Rectal smooth muscle tissue (tissue), 1 donor: Measurements from ENCODE around the gene ASB2.

Experiments
- H3K27ac ChIP-seq: one replicate; pipeline ENCODE4 v1.7.0; 2013; ENCODE audit warnings: low read depth, low read length, inconsistent platforms
- H3K27me3 ChIP-seq: one replicate; pipeline ENCODE4 v1.7.0; 2013; ENCODE audit warnings: low read length; ENCODE audit not compliant: control insufficient read depth, insufficient read depth
- H3K36me3 ChIP-seq: one replicate; pipeline ENCODE4 v1.7.0; 2013; ENCODE audit warnings: low read length; ENCODE audit not compliant: control insufficient read depth, insufficient read depth
- H3K4me1 ChIP-seq: one replicate; pipeline ENCODE4 v1.7.0; 2013; ENCODE audit warnings: low read length; ENCODE audit not compliant: control insufficient read depth, insufficient read depth
- H3K4me3 ChIP-seq: one replicate; pipeline ENCODE4 v1.7.0; 2013; ENCODE audit warnings: low read length
- H3K9ac ChIP-seq: one replicate; pipeline ENCODE4 v1.7.0; 2013; ENCODE audit warnings: low read length

ASB2 gene

GRCh38 chr14:93997916-93998870 lies 21.8 kb upstream of the ASB2 start:
- no peaks in the 10 kb centered on the region for H3K36me3 ChIP-seq
- H3K27ac ChIP-seq = no peak overlapping the region
- H3K4me1 ChIP-seq = peaks cover 28% of the 10 kb centered on the region
- H3K9ac ChIP-seq = no peak overlapping the region
- H3K27me3 ChIP-seq = peaks cover 4% of the 10 kb centered on the region
- H3K4me3 ChIP-seq = no peak overlapping the region

GRCh38 chr14:93997082-93997481 lies 20.7 kb upstream of the ASB2 start, which contains the start of gene CCDC197:
TSS of gene CCDC197 (plus strand) at chr14:93997301. CDS start at chr14:93998132, 831 bp downstream.
- Histone ChIP-seq H3K27ac (peak within 1 kb of the TSS; percentile 84), H3K4me1 (peaks cover 28% of the 10 kb centered on the region)

GRCh38 chr14:93996130-93996695 lies 19.8 kb upstream of the ASB2 start:
- peak overlapping the region; percentile 84 for H3K27ac ChIP-seq
- peaks cover 4% of the 10 kb centered on the region for H3K27me3 ChIP-seq
- H3K36me3 ChIP-seq = no peaks in the 10 kb centered on the region
- H3K9ac ChIP-seq = no peak overlapping the region
- peaks cover 20% of the 10 kb centered on the region for H3K4me1 ChIP-seq
- H3K4me3 ChIP-seq = no peak overlapping the region

More at GRCh38 chr14:93997082-93997481, 20.7 kb upstream of the ASB2 start, which contains the start of gene CCDC197:
- peaks cover 4% of the 10 kb centered on the region for H3K27me3 ChIP-seq
- no peak within 1 kb of the TSS for H3K4me3 ChIP-seq
- H3K9ac ChIP-seq = no peak within 1 kb of the TSS
- no peaks in the 10 kb centered on the region for H3K36me3 ChIP-seq

GRCh38 chr14:93994919-93995682 lies 18.7 kb upstream of the ASB2 start:
- Histone ChIP-seq H3K4me1 (peaks cover 16% of the 10 kb centered on the region), H3K27ac (peak overlapping the region; percentile 84), H3K4me3 (no peak overlapping the region), H3K27me3 (peaks cover 4% of the 10 kb centered on the region), H3K36me3 (no peaks in the 10 kb centered on the region), H3K9ac (no peak overlapping the region)

- peaks cover 16% of the 10 kb centered on the region for H3K4me1 ChIP-seq
- peaks cover 4% of the 10 kb centered on the region for H3K27me3 ChIP-seq
- H3K27ac ChIP-seq = peak overlapping the region; percentile 84
- H3K9ac ChIP-seq = no peak overlapping the region
- H3K36me3 ChIP-seq = no peaks in the 10 kb centered on the region
- no peak overlapping the region for H3K4me3 ChIP-seq
Observed at GRCh38 chr14:93993382-93993781, 17.0 kb upstream of the ASB2 start.

- Histone ChIP-seq H3K27me3 (peaks cover 4% of the 10 kb centered on the region), H3K4me3 (no peak overlapping the region), H3K4me1 (peaks cover 24% of the 10 kb centered on the region), H3K36me3 (no peaks in the 10 kb centered on the region), H3K27ac (no peak overlapping the region), H3K9ac (no peak overlapping the region)
Observed at GRCh38 chr14:93991649-93992048, 15.3 kb upstream of the ASB2 start.

- Histone ChIP-seq H3K4me1 (peaks cover 24% of the 10 kb centered on the region), H3K27me3 (peaks cover 4% of the 10 kb centered on the region), H3K27ac (no peak overlapping the region), H3K9ac (no peak overlapping the region), H3K36me3 (no peaks in the 10 kb centered on the region), H3K4me3 (no peak overlapping the region)
Observed at GRCh38 chr14:93991212-93991611, 14.8 kb upstream of the ASB2 start.

- H3K4me1 ChIP-seq = peaks cover 21% of the 10 kb centered on the region
- no peak overlapping the region for H3K4me3 ChIP-seq
- H3K27me3 ChIP-seq = no peaks in the 10 kb centered on the region
- no peak overlapping the region for H3K27ac ChIP-seq
- no peaks in the 10 kb centered on the region for H3K36me3 ChIP-seq
- H3K9ac ChIP-seq = no peak overlapping the region
Observed at GRCh38 chr14:93989939-93990338, 13.6 kb upstream of the ASB2 start.

- H3K4me3 ChIP-seq = no peak overlapping the region
- peaks cover 19% of the 10 kb centered on the region for H3K4me1 ChIP-seq
- no peak overlapping the region for H3K27ac ChIP-seq
- no peaks in the 10 kb centered on the region for H3K27me3 ChIP-seq
- H3K36me3 ChIP-seq = no peaks in the 10 kb centered on the region
- H3K9ac ChIP-seq = no peak overlapping the region
Observed at GRCh38 chr14:93987815-93988476, 11.6 kb upstream of the ASB2 start.

- H3K36me3 ChIP-seq = no peaks in the 10 kb centered on the region
- no peak overlapping the region for H3K27ac ChIP-seq
- no peaks in the 10 kb centered on the region for H3K27me3 ChIP-seq
- H3K4me1 ChIP-seq = peaks cover 21% of the 10 kb centered on the region
- H3K9ac ChIP-seq = no peak overlapping the region
- no peak overlapping the region for H3K4me3 ChIP-seq
Observed at GRCh38 chr14:93987376-93987775, 11.0 kb upstream of the ASB2 start.

- H3K4me1 ChIP-seq = peaks cover 25% of the 10 kb centered on the region
- H3K36me3 ChIP-seq = no peaks in the 10 kb centered on the region
- no peak overlapping the region for H3K9ac ChIP-seq
- H3K27me3 ChIP-seq = no peaks in the 10 kb centered on the region
- H3K4me3 ChIP-seq = no peak overlapping the region
- H3K27ac ChIP-seq = no peak overlapping the region
Observed at GRCh38 chr14:93986955-93987354, 10.6 kb upstream of the ASB2 start.

- H3K4me1 ChIP-seq = peaks cover 42% of the 10 kb centered on the region
- no peak overlapping the region for H3K9ac ChIP-seq
Observed at GRCh38 chr14:93984987-93985410, 8.6 kb upstream of the ASB2 start.

More at GRCh38 chr14:93984987-93985410, 8.6 kb upstream of the ASB2 start:
- Histone ChIP-seq H3K27ac (peak overlapping the region; percentile 75), H3K36me3 (no peaks in the 10 kb centered on the region), H3K27me3 (no peaks in the 10 kb centered on the region), H3K4me3 (no peak overlapping the region)
